H9 (cell line): ENCODE results near the gene MSI2. TPM values are rescaled to one million over a fixed set of nuclear protein-coding genes. Genes with fewer than 3 reads are reported as not detected.

Experiments
- DNase-seq: peaks from one replicate; pipeline ENCODE4 v3.0.0-alpha.2; 2017
- H2AFZ ChIP-seq: one replicate; pipeline ENCODE4 v1.6.1; 2013; ENCODE audit warnings: mild to moderate bottlenecking, low read length, control low read depth, moderate library complexity
- H2AK5ac ChIP-seq: 2 replicates; pipeline ENCODE4 v1.6.1; 2013; ENCODE audit warnings: low read length, control low read depth, mixed read lengths; ENCODE audit not compliant: insufficient read length
- H2BK120ac ChIP-seq: one replicate; pipeline ENCODE4 v1.6.1; 2013; ENCODE audit warnings: low read depth, mild to moderate bottlenecking, low read length, control low read depth, inconsistent platforms; ENCODE audit not compliant: poor library complexity, severe bottlenecking
- H2BK12ac ChIP-seq: 2 replicates; pipeline ENCODE4 v1.6.1; 2013; ENCODE audit warnings: low read length, control low read depth, mixed read lengths, low read depth; ENCODE audit not compliant: insufficient read length
- H2BK15ac ChIP-seq: 2 replicates; pipeline ENCODE4 v1.6.1; 2013; ENCODE audit warnings: low read depth, low read length, control low read depth
- H2BK20ac ChIP-seq: one replicate; pipeline ENCODE4 v1.6.1; 2013; ENCODE audit warnings: low read depth, mild to moderate bottlenecking, low read length, control low read depth, inconsistent platforms; ENCODE audit not compliant: poor library complexity, severe bottlenecking
- H2BK5ac ChIP-seq: 2 replicates; pipeline ENCODE4 v1.6.1; 2013; ENCODE audit warnings: low read length, control low read depth, mixed read lengths; ENCODE audit not compliant: insufficient read length
- H3K14ac ChIP-seq: 2 replicates; pipeline ENCODE4 v1.6.1; 2013; ENCODE audit warnings: low read length, control low read depth; ENCODE audit not compliant: insufficient read depth
- H3K18ac ChIP-seq: 2 replicates; pipeline ENCODE4 v1.6.1; 2013; ENCODE audit warnings: low read depth, mild to moderate bottlenecking, mixed read lengths, low read length, control low read depth; ENCODE audit not compliant: insufficient read length
- H3K23ac ChIP-seq: 2 replicates; pipeline ENCODE4 v1.6.1; 2013; ENCODE audit warnings: low read length, control low read depth, mixed read lengths, low read depth; ENCODE audit not compliant: insufficient read length
- H3K23me2 ChIP-seq: 2 replicates; pipeline ENCODE4 v1.6.1; 2013; ENCODE audit warnings: low read depth, mild to moderate bottlenecking, mixed read lengths, low read length, control low read depth; ENCODE audit not compliant: insufficient read length, poor library complexity, severe bottlenecking
- H3K27ac ChIP-seq: 2 replicates; pipeline ENCODE4 v1.5.1; 2013; ENCODE audit warnings: low read length, control low read depth, mixed read lengths, low read depth; ENCODE audit not compliant: insufficient read length
- H3K27me3 ChIP-seq: 2 replicates; pipeline ENCODE4 v1.6.1; 2013; ENCODE audit warnings: low read length, control low read depth, inconsistent platforms; ENCODE audit not compliant: insufficient read depth
- H3K4ac ChIP-seq: 2 replicates; pipeline ENCODE4 v1.6.1; 2013; ENCODE audit warnings: low read depth, mild to moderate bottlenecking, control low read depth, inconsistent platforms, low read length, moderate library complexity
- H3K4me1 ChIP-seq: 2 replicates; pipeline ENCODE4 v1.6.1; 2013; ENCODE audit warnings: low read length, control low read depth, inconsistent platforms; ENCODE audit not compliant: insufficient read depth
- H3K4me2 ChIP-seq: 2 replicates; pipeline ENCODE4 v1.6.1; 2013; ENCODE audit warnings: low read length, control low read depth, mixed read lengths; ENCODE audit not compliant: insufficient read length, insufficient read depth
- H3K56ac ChIP-seq: 2 replicates; pipeline ENCODE4 v1.6.1; 2013; ENCODE audit warnings: low read depth, mild to moderate bottlenecking, mixed read lengths, low read length, control low read depth; ENCODE audit not compliant: insufficient read length
- H3K79me1 ChIP-seq: 2 replicates; pipeline ENCODE4 v1.6.1; 2013; ENCODE audit warnings: low read depth, mild to moderate bottlenecking, moderate library complexity, low read length, control low read depth, inconsistent platforms; ENCODE audit not compliant: insufficient read depth, poor library complexity, severe bottlenecking
- H3K79me2 ChIP-seq: 2 replicates; pipeline ENCODE4 v1.6.1; 2013; ENCODE audit warnings: low read length, control low read depth, inconsistent platforms; ENCODE audit not compliant: insufficient read depth
- H3K9ac ChIP-seq: 2 replicates; pipeline ENCODE4 v1.6.1; 2013; ENCODE audit warnings: low read length, control low read depth, mixed read lengths; ENCODE audit not compliant: insufficient read length; ENCODE audit errors: extremely low read depth
- H3K9me3 ChIP-seq: one replicate; pipeline ENCODE4 v1.6.1; 2013; ENCODE audit warnings: low read depth, low read length, inconsistent platforms; ENCODE audit not compliant: control insufficient read depth
- H3T11ph ChIP-seq: one replicate; pipeline ENCODE4 v1.6.1; 2013; ENCODE audit warnings: mild to moderate bottlenecking, low read length, control low read depth, inconsistent platforms
- H4K20me1 ChIP-seq: one replicate; pipeline ENCODE4 v1.6.1; 2013; ENCODE audit not compliant: control insufficient read depth, insufficient read length, insufficient read depth
- H4K5ac ChIP-seq: 2 replicates; pipeline ENCODE4 v1.6.1; 2013; ENCODE audit warnings: low read depth, mild to moderate bottlenecking, mixed read lengths, low read length, control low read depth; ENCODE audit not compliant: insufficient read length
- H4K8ac ChIP-seq: replicated peaks from 2 replicates; pipeline ENCODE4 v1.6.1; 2013; ENCODE audit warnings: low read length, control low read depth, mixed read lengths, low read depth; ENCODE audit not compliant: insufficient read length
- H4K91ac ChIP-seq: 2 replicates; pipeline ENCODE4 v1.6.1; 2013; ENCODE audit warnings: low read depth, mild to moderate bottlenecking, moderate library complexity, mixed read lengths, low read length, control low read depth; ENCODE audit not compliant: insufficient read length
- H3K27ac Mint-ChIP-seq, 3 experiments: 2 replicates in 2 of 3; 3 replicates in 1 of 3; pipeline ENCODE4 v1.8.0; 2020 to 2021; ENCODE audit warnings: mixed read lengths in 3 of 3, mild to moderate bottlenecking in 1 of 3, moderate library complexity in 1 of 3
- H3K27me3 Mint-ChIP-seq: 2 replicates; pipeline ENCODE4 v1.8.0; 2021; ENCODE audit warnings: low read depth, mild to moderate bottlenecking, moderate library complexity, mixed read lengths
- H3K36me3 Mint-ChIP-seq, 3 experiments: 2 replicates in 2 of 3; 3 replicates in 1 of 3; pipeline ENCODE4 v1.8.0; 2020 to 2021; ENCODE audit warnings: low read depth in 3 of 3, mixed read lengths in 3 of 3; ENCODE audit not compliant: insufficient read depth in 1 of 3
- H3K4me1 Mint-ChIP-seq, 2 experiments: 2 replicates each; pipeline ENCODE4 v1.8.0; 2020; ENCODE audit warnings: mixed read lengths in 2 of 2
- H3K4me3 Mint-ChIP-seq, 2 experiments: 2 replicates in 1 of 2; 3 replicates in 1 of 2; pipeline ENCODE4 v1.8.0; 2020 to 2021; ENCODE audit warnings: mild to moderate bottlenecking in 2 of 2, mixed read lengths in 2 of 2, moderate library complexity in 1 of 2
- H3K9me3 Mint-ChIP-seq, 2 experiments: 2 replicates in 1 of 2; 3 replicates in 1 of 2; pipeline ENCODE4 v1.8.0; 2020; ENCODE audit warnings: mild to moderate bottlenecking in 2 of 2, mixed read lengths in 2 of 2, moderate library complexity in 1 of 2
- WGBS: extraction: QIAGEN DNeasy Blood & Tissue Kit; methylation state at CpG from one replicate; pipeline ENCODE4 v1.1.7; 2013; ENCODE audit warnings: missing lambda C conversion rate, low lambda C conversion rate, mixed read lengths; ENCODE audit not compliant: insufficient read length; ENCODE audit errors: extremely low coverage; 5-methylcytosine and 5-hydroxymethylcytosine counted together
- total RNA-seq: library from RNA; stranded (reverse); gene quantifications from 2 replicates; pipeline ENCODE4 v1.2.1, GENCODE V29; 2021
- TF ChIP-seq, protein P1 (sequence below): fragments of 200-600 bp; sonication (generic); conservative IDR thresholded peaks from 3 replicates; pipeline ENCODE4 v1.8.0; 2021; ENCODE audit warnings: antibody characterized with exemption, mild to moderate bottlenecking

The MSI2 gene
- total RNA-seq, 1 experiment from 2014 or later, result 98.5 TPM

DNA sequence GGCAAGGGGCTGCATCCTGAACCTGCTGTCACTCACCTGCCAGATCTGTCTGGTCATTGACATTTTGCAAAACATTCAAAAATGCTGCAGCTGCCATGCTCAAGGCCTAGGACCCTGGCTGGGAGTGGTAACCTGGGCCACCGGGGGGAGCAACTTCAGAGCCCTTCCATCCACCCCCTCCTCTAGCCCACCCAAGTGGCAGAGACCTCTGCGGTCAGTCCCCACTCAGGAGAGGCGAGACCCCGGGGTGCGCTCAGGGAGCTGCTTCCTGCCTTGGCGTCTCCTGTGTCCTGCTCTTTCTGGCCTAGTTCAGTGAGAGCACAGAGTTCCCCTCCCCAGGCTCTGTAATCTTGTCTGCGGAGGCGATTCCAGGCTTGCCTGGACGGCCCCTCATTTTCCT is 380.0 kb downstream of the MSI2 start:
- no peak overlapping the region for H3K14ac ChIP-seq
- no peaks in the 10 kb centered on the region for H3K79me2 ChIP-seq
- no peak overlapping the region for H2AK5ac ChIP-seq
- no peak overlapping the region for H2BK12ac ChIP-seq
- H4K5ac ChIP-seq, result no peak overlapping the region
- DNase-seq, result no peak
- no peaks in the 10 kb centered on the region for H3K4me1 ChIP-seq
- Mint-ChIP-seq H3K27me3 (no peaks in the 10 kb centered on the region), H3K27ac (peak overlapping the region; percentile 84 to 94 (median 89); a peak in 5 of 7 replicates), H3K36me3 (peaks cover 13 to 21% (median 20%) of the 10 kb centered on the region in 3 experiments), H3K9me3 (no peaks in the 10 kb centered on the region), H3K4me1 (peaks cover 16 to 17% of the 10 kb centered on the region in 2 experiments), H3K4me3 (no peak overlapping the region)
- no peak overlapping the region for H3K9ac ChIP-seq
- no peak overlapping the region for H3K27ac ChIP-seq
- H2BK15ac ChIP-seq, result no peak overlapping the region
- no peak overlapping the region for H3K56ac ChIP-seq
- no peak overlapping the region for H2BK20ac ChIP-seq
- no peak overlapping the region for H2BK5ac ChIP-seq
- H3T11ph ChIP-seq, result no peak overlapping the region
- TF ChIP-seq, protein P1, sequence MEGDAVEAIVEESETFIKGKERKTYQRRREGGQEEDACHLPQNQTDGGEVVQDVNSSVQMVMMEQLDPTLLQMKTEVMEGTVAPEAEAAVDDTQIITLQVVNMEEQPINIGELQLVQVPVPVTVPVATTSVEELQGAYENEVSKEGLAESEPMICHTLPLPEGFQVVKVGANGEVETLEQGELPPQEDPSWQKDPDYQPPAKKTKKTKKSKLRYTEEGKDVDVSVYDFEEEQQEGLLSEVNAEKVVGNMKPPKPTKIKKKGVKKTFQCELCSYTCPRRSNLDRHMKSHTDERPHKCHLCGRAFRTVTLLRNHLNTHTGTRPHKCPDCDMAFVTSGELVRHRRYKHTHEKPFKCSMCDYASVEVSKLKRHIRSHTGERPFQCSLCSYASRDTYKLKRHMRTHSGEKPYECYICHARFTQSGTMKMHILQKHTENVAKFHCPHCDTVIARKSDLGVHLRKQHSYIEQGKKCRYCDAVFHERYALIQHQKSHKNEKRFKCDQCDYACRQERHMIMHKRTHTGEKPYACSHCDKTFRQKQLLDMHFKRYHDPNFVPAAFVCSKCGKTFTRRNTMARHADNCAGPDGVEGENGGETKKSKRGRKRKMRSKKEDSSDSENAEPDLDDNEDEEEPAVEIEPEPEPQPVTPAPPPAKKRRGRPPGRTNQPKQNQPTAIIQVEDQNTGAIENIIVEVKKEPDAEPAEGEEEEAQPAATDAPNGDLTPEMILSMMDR, result no peak
- H4K91ac ChIP-seq, result no peak overlapping the region
- H3K9me3 ChIP-seq, result no peaks in the 10 kb centered on the region
- H3K23me2 ChIP-seq, result no peaks in the 10 kb centered on the region
- no peak overlapping the region for H3K4me2 ChIP-seq
- no peak overlapping the region for H3K23ac ChIP-seq
- no peak overlapping the region for H3K4ac ChIP-seq
- H4K20me1 ChIP-seq, result no peaks in the 10 kb centered on the region
- no peak overlapping the region for H2BK120ac ChIP-seq
- H3K79me1 ChIP-seq, result no peaks in the 10 kb centered on the region
- WGBS, result no CpG with 5 or more reads among the region's 9 CpGs
- no peak overlapping the region for H3K18ac ChIP-seq
- H3K27me3 ChIP-seq, result no peaks in the 10 kb centered on the region
- no peak overlapping the region for H4K8ac ChIP-seq
- no peak overlapping the region for H2AFZ ChIP-seq
